Measurements from ENCODE around the gene FAM216A.

GRCh38 chr12:110475426-110475825 lies 6.8 kb downstream of the FAM216A start:
- TF ChIP-seq CTCF (IDR thresholded peaks at IDR 0.05) (no peak), POLR2AphosphoS5 (IDR thresholded peaks at IDR 0.05) (no peak), POLR2A (IDR thresholded peaks at IDR 0.05; ENCODE audit: low read depth) (no peak), EP300 (IDR thresholded peaks at IDR 0.05) (no peak)

All from esophagus muscularis mucosa (tissue), 4 donors.